ENCODE data around the gene NCKAP5.

Gene NCKAP5

GRCh38 chr2:133573491-133574162 is 5.4 kb upstream of the NCKAP5 start:
- DNase-seq: no peak

- no peak for DNase-seq
These were observed 3.0 kb upstream of the NCKAP5 start for GRCh38 chr2:133571249-133571648.

GRCh38 chr2:133570542-133570941 is 2.3 kb upstream of the NCKAP5 start:
- no peak for DNase-seq

GRCh38 chr2:133569286-133569830 is 1.1 kb upstream of the NCKAP5 start:
- no peak for DNase-seq

GRCh38 chr2:133568598-133568997 is 335 bp upstream of the NCKAP5 start:
- no peak for DNase-seq

- no peak for DNase-seq
These were observed 5.7 kb downstream of the NCKAP5 start for GRCh38 chr2:133562558-133562957.

- no peak for DNase-seq
These were observed 7.0 kb downstream of the NCKAP5 start for GRCh38 chr2:133561045-133561852.

- DNase-seq: no peak
These were observed 10.6 kb downstream of the NCKAP5 start for GRCh38 chr2:133557614-133558013.

- no peak for DNase-seq
These were observed 14.3 kb downstream of the NCKAP5 start for GRCh38 chr2:133553838-133554408.

GRCh38 chr2:133553251-133553650 is 15.0 kb downstream of the NCKAP5 start:
- DNase-seq: no peak

GRCh38 chr2:133552821-133553220 is 15.4 kb downstream of the NCKAP5 start:
- no peak for DNase-seq

GRCh38 chr2:133541797-133542196 is 26.5 kb downstream of the NCKAP5 start:
- DNase-seq: no peak

- no peak for DNase-seq
These were observed 26.9 kb downstream of the NCKAP5 start for GRCh38 chr2:133541376-133541775.

- DNase-seq: no peak
These were observed 35.3 kb downstream of the NCKAP5 start for GRCh38 chr2:133532919-133533318.

- DNase-seq: no peak
These were observed 36.9 kb downstream of the NCKAP5 start for GRCh38 chr2:133531382-133531781.

GRCh38 chr2:133530645-133531044 is 37.6 kb downstream of the NCKAP5 start:
- DNase-seq: no peak

- no peak for DNase-seq
These were observed 41.5 kb downstream of the NCKAP5 start for GRCh38 chr2:133526530-133527300.

GRCh38 chr2:133525613-133526529 is 42.4 kb downstream of the NCKAP5 start:
- no peak for DNase-seq

GRCh38 chr2:133525090-133525489 is 43.2 kb downstream of the NCKAP5 start:
- no peak for DNase-seq

- no peak for DNase-seq
These were observed 44.9 kb downstream of the NCKAP5 start for GRCh38 chr2:133523406-133523805.

- DNase-seq: no peak
These were observed 46.1 kb downstream of the NCKAP5 start for GRCh38 chr2:133522204-133522603.
